Immature natural killer cell (primary cell): ENCODE data around the gene PRAMEF20. TPM values are rescaled to one million over a fixed set of nuclear protein-coding genes. Genes with fewer than 3 reads are reported as not detected.
"Not testable (repeated sequence)": the region's sequence is repeated elsewhere in the genome, so short reads cannot be mapped to it uniquely, and the experiment has no call there.

Source experiments
- DNase-seq, 3 donors: peaks; one replicate each; pipeline ENCODE4 v3.0.0; 2022; ENCODE audit warnings: mixed read lengths in 1 of 3
- H3K27ac Mint-ChIP-seq, 6 donors: one replicate each; pipeline ENCODE4 v1.8.0; 2020; ENCODE audit warnings: mixed read lengths in 6 of 6, mild to moderate bottlenecking in 5 of 6, inconsistent platforms in 4 of 6, moderate library complexity in 3 of 6
- H3K27me3 Mint-ChIP-seq, 3 donors: one replicate each; pipeline ENCODE4 v1.8.0; 2020 to 2021; ENCODE audit warnings: low read depth in 3 of 3, mild to moderate bottlenecking in 3 of 3, mixed read lengths in 3 of 3, moderate library complexity in 3 of 3, inconsistent platforms in 1 of 3
- H3K36me3 Mint-ChIP-seq, 3 donors: one replicate each; pipeline ENCODE4 v1.8.0; 2020; ENCODE audit warnings: mixed read lengths in 3 of 3, inconsistent platforms in 2 of 3, mild to moderate bottlenecking in 2 of 3
- H3K4me1 Mint-ChIP-seq, 2 donors: one replicate each; pipeline ENCODE4 v1.8.0; 2020; ENCODE audit warnings: inconsistent platforms in 2 of 2, mild to moderate bottlenecking in 2 of 2, mixed read lengths in 2 of 2, moderate library complexity in 1 of 2
- H3K4me3 Mint-ChIP-seq, 5 donors: one replicate each; pipeline ENCODE4 v1.8.0; 2020; ENCODE audit warnings: mild to moderate bottlenecking in 5 of 5, mixed read lengths in 5 of 5, inconsistent platforms in 3 of 5, moderate library complexity in 3 of 5
- H3K9me3 Mint-ChIP-seq, 6 donors: one replicate each; pipeline ENCODE4 v1.8.0; 2020; ENCODE audit warnings: mild to moderate bottlenecking in 6 of 6, mixed read lengths in 6 of 6, inconsistent platforms in 4 of 6, moderate library complexity in 3 of 6
- polyA plus RNA-seq, 3 donors: library from polyadenylated mRNA; unstranded; fragments of 300-500 nt; fragmentation: Illumina TruSeq; gene quantifications; one replicate each; pipeline ENCODE4 v1.2.3, GENCODE V29; 2021

The PRAMEF20 gene
- not detected for polyA plus RNA-seq

GRCh38 chr1:13410150-13410549, at the start of gene PRAMEF20:
TSS of gene PRAMEF20 (plus strand) at chr1:13410450. CDS start at chr1:13416355, 5,905 bp downstream.
- H3K27ac Mint-ChIP-seq, H3K36me3 Mint-ChIP-seq, DNase-seq, H3K4me3 Mint-ChIP-seq, H3K4me1 Mint-ChIP-seq, H3K9me3 Mint-ChIP-seq, H3K27me3 Mint-ChIP-seq: not testable (repeated sequence)

DNA sequence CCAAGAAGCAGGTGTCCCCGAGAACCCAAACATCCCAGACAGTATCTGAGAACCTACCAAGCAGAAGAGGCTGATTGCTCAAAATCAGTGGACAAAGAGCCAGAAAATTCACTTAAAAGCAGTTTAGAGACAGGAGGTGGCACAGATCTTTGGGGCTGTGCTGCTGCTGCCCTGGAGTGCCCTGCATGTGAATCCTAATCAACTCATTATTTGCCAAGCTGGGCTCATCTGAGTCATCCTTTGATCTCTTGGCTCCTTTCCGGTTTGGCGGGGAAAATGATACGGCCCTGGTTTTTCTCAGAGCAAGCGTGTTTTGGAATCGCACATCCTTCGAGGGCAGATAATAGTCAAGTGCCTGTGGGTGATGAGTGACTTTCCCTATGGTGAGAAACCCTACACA, 47.9 kb upstream of the PRAMEF20 start:
- not testable (repeated sequence) for DNase-seq, H3K4me1 Mint-ChIP-seq, H3K27ac Mint-ChIP-seq, H3K9me3 Mint-ChIP-seq, H3K36me3 Mint-ChIP-seq, H3K27me3 Mint-ChIP-seq, H3K4me3 Mint-ChIP-seq

GRCh38 chr1:13364928-13365327, 45.3 kb upstream of the PRAMEF20 start:
- H3K4me3 Mint-ChIP-seq, H3K4me1 Mint-ChIP-seq, H3K9me3 Mint-ChIP-seq, DNase-seq, H3K27ac Mint-ChIP-seq, H3K27me3 Mint-ChIP-seq, H3K36me3 Mint-ChIP-seq: not testable (repeated sequence)

- H3K9me3 Mint-ChIP-seq, H3K27ac Mint-ChIP-seq, H3K4me1 Mint-ChIP-seq, DNase-seq, H3K4me3 Mint-ChIP-seq, H3K27me3 Mint-ChIP-seq, H3K36me3 Mint-ChIP-seq: not testable (repeated sequence)
Measured at GRCh38 chr1:13366536-13366935, 43.7 kb upstream of the PRAMEF20 start.

DNA sequence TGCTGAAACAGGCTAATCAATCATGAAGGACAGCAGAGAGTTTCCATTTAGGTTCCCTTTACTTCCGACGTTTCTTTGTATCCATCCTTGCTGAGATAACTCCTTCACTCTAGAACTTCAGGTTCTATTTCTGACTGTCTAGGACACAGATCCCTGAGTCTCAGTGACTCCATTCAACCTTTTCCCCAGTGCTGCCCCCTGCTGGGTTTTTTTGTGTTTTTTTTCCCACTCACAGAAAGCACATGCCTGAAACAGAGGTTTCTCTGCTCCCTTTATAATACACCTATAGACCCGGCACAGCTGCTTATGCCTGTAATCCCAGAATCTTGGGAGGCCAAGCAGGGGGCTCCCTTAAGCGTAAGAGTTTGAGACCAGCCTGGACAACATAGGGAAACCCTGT, 41.7 kb upstream of the PRAMEF20 start:
- not testable (repeated sequence) for H3K4me3 Mint-ChIP-seq, H3K27ac Mint-ChIP-seq, H3K4me1 Mint-ChIP-seq, DNase-seq, H3K27me3 Mint-ChIP-seq, H3K36me3 Mint-ChIP-seq, H3K9me3 Mint-ChIP-seq

DNA sequence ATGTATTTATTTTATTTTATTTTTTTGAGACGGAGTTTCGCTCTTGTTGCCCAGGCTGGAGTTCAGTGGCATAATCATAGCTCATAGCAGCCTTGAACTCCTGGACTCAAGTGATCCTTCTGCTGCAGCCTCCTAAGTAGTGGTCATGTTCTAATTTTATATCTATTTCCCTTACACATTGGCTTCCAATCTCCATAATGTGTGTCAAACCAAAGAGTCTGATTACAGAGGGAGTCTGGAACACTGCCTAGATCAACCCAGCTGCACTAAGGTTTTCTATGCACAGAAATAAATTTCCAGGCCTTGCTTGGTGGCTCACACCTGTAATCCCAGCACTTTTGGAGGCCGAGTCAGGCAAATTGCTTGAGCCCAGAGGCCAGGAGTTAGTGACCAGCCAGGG, 31.3 kb upstream of the PRAMEF20 start:
- not testable (repeated sequence) for H3K27ac Mint-ChIP-seq, DNase-seq, H3K4me3 Mint-ChIP-seq, H3K27me3 Mint-ChIP-seq, H3K9me3 Mint-ChIP-seq, H3K36me3 Mint-ChIP-seq, H3K4me1 Mint-ChIP-seq

DNA sequence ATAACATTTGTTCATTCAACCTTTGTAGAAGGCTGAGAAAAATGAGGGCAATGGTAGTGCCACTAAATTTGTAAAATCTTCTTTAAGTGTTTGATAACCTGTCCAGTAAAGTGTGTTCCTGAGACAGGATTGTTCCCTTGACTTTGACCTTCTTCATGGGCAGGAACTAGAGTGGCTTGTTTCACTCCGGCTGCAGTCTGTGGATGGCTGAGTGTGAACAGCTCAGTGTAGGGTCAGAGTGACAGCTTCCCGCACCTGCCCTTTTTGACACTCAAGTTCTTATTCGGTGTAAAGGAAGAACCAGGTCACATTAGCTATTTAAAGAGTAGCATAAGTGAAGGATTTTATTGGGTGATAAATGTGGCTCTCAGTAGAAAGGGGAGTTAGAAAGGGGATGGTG, 29.9 kb upstream of the PRAMEF20 start:
- DNase-seq, H3K4me1 Mint-ChIP-seq, H3K27me3 Mint-ChIP-seq, H3K27ac Mint-ChIP-seq, H3K4me3 Mint-ChIP-seq, H3K9me3 Mint-ChIP-seq, H3K36me3 Mint-ChIP-seq: not testable (repeated sequence)

GRCh38 chr1:13389332-13389731, 20.9 kb upstream of the PRAMEF20 start, which contains the start of gene PRAMEF17:
TSS of gene PRAMEF17 (plus strand) at chr1:13389632. CDS start at chr1:13389658, 26 bp downstream.
- not testable (repeated sequence) for H3K27ac Mint-ChIP-seq, H3K9me3 Mint-ChIP-seq, DNase-seq, H3K27me3 Mint-ChIP-seq, H3K4me3 Mint-ChIP-seq, H3K36me3 Mint-ChIP-seq, H3K4me1 Mint-ChIP-seq

DNA sequence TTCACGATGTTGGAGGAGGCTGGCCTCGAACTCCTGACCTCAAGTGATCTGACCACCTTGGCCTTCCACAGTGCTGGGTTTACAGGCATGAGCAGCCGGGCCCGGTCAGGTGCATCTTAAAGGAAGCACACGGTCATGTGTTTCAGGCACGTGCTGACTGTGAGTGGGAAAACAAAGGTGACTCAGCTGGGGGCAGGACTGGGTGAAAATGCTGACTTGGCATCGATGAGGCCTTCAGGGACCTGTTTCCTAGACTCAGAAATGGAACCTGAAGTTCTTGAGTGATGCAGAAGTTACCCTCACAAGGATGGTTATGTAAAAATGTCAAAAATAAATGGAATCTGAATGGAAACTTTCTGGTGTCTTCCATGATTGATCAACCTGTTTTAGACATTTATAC, 17.2 kb upstream of the PRAMEF20 start:
- not testable (repeated sequence) for H3K9me3 Mint-ChIP-seq, H3K4me3 Mint-ChIP-seq, H3K36me3 Mint-ChIP-seq, H3K27me3 Mint-ChIP-seq, DNase-seq, H3K4me1 Mint-ChIP-seq, H3K27ac Mint-ChIP-seq

DNA sequence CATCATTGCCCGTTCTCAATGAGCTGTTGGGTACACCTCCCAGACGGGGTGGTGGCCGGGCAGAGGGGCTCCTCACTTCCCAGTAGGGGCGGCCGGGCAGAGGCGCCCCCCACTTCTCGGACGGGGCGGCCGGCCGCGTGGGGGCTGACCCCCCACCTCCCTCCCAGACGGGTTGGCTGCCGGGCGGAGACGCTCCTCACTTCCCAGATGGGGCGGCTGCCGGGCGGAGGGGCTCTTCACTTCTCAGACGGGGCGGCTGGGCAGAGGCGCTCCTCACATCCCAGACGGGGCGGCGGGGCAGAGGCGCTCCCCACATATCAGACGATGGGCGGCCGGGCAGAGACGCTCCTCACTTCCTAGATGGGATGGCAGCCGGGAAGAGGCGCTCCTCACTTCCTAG, 15.5 kb upstream of the PRAMEF20 start:
- not testable (repeated sequence) for H3K9me3 Mint-ChIP-seq, H3K27ac Mint-ChIP-seq, H3K4me1 Mint-ChIP-seq, H3K36me3 Mint-ChIP-seq, H3K27me3 Mint-ChIP-seq, H3K4me3 Mint-ChIP-seq, DNase-seq

- not testable (repeated sequence) for H3K36me3 Mint-ChIP-seq, H3K9me3 Mint-ChIP-seq, H3K27ac Mint-ChIP-seq, H3K4me1 Mint-ChIP-seq, H3K4me3 Mint-ChIP-seq, DNase-seq, H3K27me3 Mint-ChIP-seq
Measured at GRCh38 chr1:13395311-13395710, 14.9 kb upstream of the PRAMEF20 start.

- no peak overlapping the region for H3K4me3 Mint-ChIP-seq
- no peaks in the 10 kb centered on the region for H3K4me1 Mint-ChIP-seq
- DNase-seq: no peak
- H3K36me3 Mint-ChIP-seq: no peaks in the 10 kb centered on the region
- peaks cover 3 to 9% (median 4%) of the 10 kb centered on the region in 3 donors for H3K27me3 Mint-ChIP-seq
- H3K27ac Mint-ChIP-seq: no peak overlapping the region
- H3K9me3 Mint-ChIP-seq: no peaks in the 10 kb centered on the region
Measured at GRCh38 chr1:13407811-13408210, 2.4 kb upstream of the PRAMEF20 start.

GRCh38 chr1:13430495-13430894, 20.2 kb downstream of the PRAMEF20 start:
- H3K9me3 Mint-ChIP-seq: no peaks in the 10 kb centered on the region
- no peaks in the 10 kb centered on the region for H3K36me3 Mint-ChIP-seq
- H3K27ac Mint-ChIP-seq: no peak overlapping the region
- H3K27me3 Mint-ChIP-seq: peaks cover 0 to 4% (median 3%) of the 10 kb centered on the region in 3 donors
- no peak for DNase-seq
- H3K4me1 Mint-ChIP-seq: no peaks in the 10 kb centered on the region
- H3K4me3 Mint-ChIP-seq: no peak overlapping the region

DNA sequence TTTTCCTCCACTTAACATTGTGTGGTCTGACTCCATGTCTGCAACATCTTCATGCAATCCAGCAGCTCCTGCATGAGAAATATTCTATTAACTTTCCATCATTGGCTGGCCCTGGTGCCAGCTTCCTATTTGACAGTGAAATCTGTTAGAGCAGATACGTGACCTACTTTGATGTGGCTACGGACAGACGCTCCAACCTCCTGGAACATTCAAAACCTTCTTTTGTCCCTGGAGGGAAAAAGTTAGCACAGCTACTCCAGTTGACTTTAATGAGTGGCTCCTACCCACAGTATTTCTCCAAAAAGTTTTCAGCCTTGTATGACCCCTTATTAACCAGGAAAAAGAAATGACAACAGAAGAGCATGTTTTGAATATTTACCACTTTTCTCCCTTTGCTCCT, 22.0 kb downstream of the PRAMEF20 start:
- DNase-seq: no peak
- Mint-ChIP-seq H3K27me3 (peaks cover 0 to 4% (median 3%) of the 10 kb centered on the region in 3 donors), H3K4me3 (no peak overlapping the region), H3K36me3 (no peaks in the 10 kb centered on the region), H3K27ac (no peak overlapping the region), H3K9me3 (peaks cover 0 to 3% (median 0%) of the 10 kb centered on the region in 6 donors), H3K4me1 (no peaks in the 10 kb centered on the region)

DNA sequence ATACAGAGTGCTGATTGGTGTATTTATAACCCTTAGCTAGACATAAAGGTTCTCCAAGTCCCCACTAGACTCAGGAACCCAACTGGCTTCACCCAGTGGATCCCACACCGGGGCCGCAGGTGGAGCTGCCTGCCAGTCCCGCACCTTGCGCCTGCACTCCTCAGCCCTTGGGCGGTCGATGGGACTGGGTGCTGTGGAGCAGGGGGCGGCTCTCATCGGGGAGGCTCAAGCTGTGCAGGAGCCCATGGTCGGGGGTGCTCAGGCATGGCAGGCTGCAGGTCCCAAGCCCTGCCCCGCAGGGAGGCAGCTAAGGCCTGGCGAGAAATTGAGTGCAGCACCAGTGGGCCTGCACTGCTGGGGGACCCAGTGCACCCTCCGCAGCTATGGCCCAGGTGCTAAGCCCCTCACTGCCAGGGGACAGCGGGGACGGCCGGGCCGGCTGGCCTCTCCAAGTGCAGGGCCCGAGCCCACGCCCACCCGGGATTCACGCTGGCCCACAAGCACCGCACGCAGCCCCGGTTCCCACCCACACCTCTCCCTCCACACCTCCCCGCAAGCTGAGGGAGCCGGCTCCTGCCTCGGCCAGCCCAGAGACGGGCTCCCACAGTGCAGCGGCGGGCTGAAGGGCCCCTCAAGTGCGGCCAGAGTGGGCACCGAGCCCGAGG, 23.6 kb downstream of the PRAMEF20 start:
- not testable (repeated sequence) for H3K27me3 Mint-ChIP-seq, H3K9me3 Mint-ChIP-seq, DNase-seq, H3K4me3 Mint-ChIP-seq, H3K36me3 Mint-ChIP-seq, H3K4me1 Mint-ChIP-seq, H3K27ac Mint-ChIP-seq
